NCI-H1092 treated with DMSO at 0.1 percent for 48 hours (cell line): ENCODE results near the gene SF3B3.
"Not testable (repeated sequence)": the region's sequence is repeated elsewhere in the genome, so short reads cannot be mapped to it uniquely, and the experiment has no call there.

ENCODE experiments used
- DNase-seq: peaks from one replicate; lab custom pipeline; 2025; lab: John Stamatoyannopoulos, UW

Gene SF3B3

DNA sequence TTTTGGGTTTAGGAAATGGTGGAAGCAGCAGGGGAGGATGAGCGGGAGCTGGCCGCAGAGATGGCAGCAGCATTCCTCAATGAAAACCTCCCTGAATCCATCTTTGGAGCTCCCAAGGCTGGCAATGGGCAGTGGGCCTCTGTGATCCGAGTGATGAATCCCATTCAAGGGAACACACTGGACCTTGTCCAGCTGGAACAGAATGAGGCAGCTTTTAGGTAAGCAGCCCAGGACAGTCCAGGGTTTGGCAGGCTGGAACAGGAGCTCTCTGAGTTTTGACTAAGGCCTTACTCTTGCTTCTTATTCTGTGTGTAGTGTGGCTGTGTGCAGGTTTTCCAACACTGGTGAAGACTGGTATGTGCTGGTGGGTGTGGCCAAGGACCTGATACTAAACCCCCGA is 41.4 kb downstream of the SF3B3 start:
- no peak for DNase-seq

DNA sequence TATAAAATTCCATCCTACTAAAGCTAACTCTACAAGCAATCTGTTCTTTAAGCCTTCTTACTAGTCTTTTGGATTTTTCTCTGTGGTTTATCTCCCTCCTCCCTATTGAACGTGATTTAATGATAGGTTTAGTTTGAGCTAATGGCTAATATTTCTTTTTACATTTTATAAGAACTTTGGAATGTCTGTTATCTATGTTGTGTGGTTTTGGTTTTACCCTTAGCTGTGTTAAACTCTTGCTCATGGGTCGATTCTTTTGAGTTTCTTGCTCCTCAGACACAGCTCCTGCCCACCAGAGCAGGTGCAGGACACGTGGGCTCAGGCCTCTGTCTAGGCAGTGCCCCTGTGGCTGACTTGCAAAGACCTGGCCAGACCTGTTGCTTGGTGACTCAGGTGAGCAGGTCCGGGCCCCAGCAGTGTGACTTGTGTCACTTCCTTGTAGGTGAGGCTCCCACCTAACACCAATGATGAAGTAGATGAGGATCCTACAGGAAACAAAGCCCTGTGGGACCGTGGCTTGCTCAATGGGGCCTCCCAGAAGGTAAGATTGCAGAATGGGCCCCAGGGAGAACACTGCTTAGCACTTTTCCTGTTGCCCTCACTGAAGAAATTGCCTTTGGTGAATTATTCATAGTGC is 45.1 kb downstream of the SF3B3 start:
- no peak for DNase-seq

DNA sequence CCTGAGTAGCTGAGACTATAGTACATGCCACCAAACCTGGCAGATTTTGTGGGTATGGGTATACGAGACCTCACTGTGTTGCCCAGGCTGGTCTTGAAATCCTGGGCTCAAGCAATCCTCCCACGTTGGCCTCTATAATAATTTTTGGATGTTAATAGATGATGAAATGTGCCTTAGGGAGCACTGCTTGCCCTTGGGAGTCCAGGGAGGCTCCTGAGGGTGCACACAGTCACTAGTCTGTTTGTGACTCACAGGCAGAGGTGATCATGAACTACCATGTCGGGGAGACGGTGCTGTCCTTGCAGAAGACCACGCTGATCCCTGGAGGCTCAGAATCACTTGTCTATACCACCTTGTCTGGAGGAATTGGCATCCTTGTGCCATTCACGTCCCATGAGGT is 46.1 kb downstream of the SF3B3 start:
- no peak for DNase-seq

DNA sequence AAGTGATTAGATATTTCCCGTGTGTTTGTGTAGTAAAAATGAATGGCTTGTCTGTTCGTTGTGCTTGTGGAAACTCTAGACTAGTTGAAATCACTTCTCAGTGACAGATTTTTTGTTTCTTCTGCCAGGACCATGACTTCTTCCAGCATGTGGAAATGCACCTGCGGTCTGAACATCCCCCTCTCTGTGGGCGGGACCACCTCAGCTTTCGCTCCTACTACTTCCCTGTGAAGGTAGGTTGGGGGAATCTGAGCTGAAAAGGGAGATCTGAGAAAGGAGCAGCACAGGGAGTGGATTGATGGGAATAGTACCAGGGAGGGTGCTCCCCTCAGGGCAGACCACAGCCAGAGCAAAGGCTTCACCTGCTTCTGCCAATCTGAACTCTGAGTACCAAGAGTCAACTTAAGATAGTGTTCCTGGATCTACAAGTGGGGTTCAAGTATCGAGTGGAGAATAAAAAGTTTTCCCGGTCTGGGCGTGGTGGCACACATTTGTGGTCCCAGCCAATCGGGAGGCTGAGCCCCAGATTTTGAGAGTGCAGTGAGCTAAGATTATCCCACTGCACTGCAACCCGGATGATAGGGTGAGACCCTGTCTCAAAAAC is 47.5 kb downstream of the SF3B3 start:
- no peak for DNase-seq

DNA sequence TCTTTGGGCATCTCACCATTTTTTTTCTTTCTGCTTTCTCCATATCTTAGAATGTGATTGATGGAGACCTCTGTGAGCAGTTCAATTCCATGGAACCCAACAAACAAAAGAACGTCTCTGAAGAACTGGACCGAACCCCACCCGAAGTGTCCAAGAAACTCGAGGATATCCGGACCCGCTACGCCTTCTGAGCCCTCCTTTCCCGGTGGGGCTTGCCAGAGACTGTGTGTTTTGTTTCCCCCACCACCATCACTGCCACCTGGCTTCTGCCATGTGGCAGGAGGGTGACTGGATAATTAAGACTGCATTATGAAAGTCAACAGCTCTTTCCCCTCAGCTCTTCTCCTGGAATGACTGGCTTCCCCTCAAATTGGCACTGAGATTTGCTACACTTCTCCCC is 48.0 kb downstream of the SF3B3 start:
- no peak for DNase-seq

DNA sequence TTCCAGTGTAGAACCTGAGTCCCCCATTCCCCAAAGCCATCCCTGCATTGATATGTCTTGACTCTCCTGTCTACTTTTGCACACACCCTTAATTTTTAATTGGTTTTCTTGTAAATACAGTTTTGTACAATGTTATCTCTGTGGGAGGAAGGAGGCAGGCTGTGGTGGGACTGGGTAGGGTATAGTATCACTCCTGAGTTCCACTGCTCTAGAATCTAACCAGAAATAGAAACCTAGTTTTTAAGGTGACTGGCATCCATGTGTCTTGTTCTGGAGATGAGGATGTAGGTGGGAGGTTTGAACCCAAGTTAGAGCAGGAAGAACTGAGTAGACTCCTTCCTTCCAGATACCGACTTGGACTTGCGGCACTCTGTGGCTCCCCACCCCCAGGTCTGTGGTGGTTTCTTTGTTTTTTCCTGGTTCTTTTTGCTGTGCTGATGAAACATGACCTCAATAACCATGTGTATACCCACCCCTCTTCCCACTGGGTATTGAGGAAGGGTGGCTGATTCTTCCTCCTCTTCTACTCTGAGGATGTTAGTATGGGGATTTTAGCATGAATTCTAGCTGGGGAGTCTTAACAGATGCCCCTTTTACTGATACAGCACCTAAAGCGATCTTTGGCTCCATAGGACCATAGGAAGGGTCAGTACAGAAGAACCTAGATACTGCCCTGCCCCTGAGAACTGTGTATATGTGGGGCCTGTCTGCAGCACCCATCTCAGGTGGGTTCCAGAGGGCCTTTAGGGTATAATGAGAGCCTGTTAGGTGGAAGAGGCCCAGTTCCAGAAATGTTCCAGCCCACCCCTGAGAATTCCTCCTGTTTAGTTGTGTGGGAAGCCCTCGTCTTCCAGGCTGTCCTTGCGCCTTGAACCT is 48.7 kb downstream of the SF3B3 start:
- no peak for DNase-seq

DNA sequence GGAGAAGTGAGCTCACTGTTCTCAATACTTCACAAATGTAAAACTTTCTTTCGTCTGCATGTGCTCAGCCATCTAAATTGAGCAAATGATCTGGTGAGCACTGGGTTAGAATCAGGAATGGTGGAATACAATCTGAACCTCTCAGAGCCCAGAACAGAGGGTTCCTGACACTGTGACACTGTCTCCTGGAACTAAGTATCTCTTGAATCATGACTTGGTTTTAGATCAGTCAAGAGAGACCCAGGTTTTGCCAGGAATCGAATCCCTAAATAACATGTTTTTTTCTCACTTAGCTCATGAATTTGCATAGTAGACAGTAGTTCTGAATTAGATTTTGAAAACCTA is 49.3 kb downstream of the SF3B3 start:
- DNase-seq, result no peak

DNA sequence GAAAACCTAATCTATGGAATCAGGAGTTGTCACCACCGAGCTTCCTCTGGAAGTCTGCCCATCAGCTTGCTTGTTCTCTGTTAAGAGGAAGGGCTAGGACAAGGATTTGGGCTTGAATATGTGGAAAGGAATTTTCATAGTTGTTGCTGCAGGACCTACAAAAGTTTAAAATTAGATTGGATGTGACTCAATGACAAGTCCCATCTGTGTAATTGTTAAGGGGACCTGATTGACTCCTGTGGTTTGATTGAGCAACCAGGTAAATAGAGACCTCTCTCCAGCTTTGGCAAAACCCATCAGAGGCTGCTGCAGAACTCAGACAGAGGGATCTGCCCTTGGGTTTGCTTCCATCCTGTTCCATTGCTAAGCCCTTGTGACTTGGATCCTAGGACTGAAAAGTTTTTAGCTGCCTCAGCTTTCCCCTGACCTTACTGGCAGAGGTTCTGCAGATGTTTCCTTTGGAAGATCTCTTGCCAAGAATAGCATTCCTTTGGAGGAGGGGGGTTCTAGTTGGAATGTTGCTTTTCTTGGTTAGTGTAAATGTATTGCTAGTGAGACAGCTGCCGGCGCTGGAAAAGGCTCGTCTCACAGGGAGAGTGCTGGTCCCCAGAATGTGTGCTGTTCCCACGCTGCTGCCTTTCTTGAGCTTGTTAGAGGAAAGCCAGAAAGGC is 50.0 kb downstream of the SF3B3 start:
- no peak for DNase-seq

DNA sequence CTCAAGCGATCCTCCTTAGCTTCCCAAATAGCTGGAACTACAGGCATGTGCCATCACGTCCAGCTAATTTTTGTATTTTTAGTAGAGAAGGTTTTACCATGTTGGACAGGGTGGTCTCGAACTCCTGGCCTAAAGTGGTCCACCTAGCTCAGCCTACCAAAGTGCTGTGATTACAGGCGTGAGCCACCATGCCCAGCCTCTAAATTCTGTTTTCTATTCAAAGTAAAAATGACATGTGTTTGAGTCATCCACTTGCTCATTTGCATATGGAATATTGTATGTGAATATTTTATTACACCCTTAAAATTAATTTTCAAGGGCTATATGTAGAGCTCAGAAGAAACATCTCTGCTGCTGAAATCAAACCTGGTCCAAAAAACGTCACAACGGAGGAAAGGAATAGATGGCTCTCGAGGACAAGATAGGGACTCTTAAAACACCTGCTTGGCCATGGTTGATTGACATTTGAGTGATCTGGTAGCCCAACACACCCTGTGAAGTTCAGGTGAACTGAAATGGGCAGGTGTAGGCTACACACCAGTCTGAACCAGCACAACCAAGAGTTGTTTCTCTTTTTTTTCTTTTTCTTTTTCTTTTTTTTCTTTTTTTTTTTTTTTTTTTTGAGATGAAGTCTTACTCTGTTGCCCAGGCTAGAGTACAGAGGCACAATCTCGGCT is 51.1 kb downstream of the SF3B3 start:
- no peak for DNase-seq

DNA sequence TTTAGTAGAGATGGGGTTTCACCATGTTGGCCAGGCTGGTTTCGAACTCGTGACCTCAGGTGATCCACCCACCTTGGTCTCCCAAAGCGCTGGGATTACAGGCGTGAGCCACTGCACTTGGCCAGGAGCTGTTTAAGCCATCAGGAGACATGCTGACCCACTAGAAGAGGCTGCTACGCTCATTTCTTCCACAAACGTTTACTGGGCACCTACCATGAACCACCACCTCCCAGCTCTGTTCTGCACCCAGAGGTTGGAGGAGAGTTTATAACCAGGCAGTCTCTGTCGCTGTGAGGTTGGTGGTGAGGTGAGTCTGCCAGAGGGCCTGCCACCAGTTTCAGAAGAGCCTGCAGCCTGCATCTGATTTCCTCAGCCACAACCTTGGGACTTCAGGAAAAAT is 51.8 kb downstream of the SF3B3 start:
- no peak for DNase-seq

DNA sequence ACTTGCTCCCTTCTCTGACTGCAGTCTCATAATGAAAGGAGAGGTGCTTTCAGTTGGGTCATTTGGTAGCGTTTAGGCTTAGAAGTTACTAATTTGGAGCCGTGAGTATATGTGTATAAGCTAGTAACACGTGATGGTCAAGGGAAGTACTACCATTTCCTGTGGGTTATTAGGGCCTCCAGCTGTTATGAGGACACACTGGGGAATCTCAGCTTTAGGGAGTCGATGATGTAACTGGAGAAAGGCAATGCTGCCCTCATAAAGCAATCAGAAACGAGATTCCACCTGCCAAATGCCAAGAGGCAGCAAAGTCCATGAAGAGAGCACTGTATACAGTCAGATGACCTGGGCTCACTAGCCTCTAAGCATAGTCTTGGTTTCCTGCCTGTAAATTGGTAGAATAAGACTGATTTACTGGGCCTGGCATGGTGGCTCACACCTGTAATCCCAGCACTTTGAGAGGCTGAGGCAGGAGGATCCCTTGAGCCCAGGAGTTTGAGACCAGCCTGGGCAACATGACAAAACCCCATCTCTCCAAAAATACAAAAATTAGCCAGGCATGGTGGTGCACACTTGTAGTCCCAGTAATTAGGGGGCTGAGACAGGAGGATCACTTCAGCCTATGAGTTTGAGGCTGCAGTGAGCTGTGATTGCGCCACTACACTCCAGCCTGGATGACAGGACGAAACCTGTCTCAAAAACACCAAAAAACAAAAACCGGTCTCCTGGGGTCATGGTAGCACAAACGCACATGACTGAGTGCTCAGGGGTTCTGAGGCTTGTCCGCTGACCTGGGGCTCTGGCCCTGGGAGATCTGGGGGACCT is 53.0 kb downstream of the SF3B3 start:
- peak; percentile 5 for DNase-seq

DNA sequence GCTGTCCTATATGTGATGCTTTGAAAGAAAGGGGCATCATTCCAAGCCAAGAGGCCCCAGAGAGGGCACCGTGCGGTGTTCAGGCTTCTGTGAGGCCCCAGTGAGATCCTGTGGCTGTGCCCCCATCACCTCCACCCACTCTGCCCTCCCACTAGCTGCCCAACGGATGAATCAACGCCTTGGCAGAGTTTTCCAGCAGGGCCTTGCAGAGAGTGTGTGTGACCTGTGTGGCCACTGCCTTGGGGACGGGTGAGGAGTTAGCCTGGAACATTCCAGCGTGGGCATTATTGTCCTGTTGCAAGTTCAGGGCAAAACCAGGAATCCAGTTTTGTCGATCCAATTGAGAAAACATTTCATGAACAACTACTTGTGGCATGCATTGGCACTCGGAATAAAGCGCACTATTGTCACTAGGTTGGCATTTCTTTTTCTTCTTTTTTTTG is 53.7 kb downstream of the SF3B3 start:
- DNase-seq, result no peak

DNA sequence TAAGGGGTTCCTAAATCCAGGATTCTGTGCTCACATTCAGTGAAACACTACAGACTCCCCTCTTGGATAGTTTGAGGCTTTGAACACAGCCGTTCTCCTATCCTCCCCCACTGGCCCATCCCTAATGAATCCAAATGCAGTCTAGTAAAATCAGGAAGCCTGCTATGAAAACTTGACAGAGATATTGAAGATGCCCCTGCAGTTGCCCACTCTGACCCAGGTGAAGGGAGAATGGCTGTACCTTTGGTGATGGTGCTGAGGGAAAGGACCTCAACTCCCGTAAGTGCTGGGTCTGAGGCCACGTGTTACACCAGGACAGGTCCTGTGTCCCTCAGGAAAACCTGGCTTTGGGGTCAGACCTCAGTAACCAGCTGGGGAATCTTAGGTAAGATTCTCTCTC is 54.4 kb downstream of the SF3B3 start:
- no peak for DNase-seq

DNA sequence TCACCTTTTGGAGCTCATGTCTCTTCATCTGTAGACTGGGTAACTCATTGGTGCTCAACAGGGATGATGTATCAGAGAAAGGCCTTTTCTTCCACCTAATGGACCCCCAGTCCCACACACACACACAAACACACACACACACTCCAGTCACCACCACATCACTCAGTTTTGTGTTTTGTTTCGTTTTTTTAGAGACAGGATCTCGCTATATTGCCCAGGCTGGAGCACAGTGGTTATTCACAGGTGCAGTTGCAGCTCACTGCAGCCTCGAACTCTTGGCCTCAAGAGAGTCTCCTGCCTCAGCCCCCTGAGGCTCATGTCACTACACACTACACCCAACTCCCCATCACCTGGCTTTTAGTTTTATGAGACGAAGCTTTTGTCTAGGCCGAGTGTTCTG is 55.6 kb downstream of the SF3B3 start:
- DNase-seq, result no peak

DNA sequence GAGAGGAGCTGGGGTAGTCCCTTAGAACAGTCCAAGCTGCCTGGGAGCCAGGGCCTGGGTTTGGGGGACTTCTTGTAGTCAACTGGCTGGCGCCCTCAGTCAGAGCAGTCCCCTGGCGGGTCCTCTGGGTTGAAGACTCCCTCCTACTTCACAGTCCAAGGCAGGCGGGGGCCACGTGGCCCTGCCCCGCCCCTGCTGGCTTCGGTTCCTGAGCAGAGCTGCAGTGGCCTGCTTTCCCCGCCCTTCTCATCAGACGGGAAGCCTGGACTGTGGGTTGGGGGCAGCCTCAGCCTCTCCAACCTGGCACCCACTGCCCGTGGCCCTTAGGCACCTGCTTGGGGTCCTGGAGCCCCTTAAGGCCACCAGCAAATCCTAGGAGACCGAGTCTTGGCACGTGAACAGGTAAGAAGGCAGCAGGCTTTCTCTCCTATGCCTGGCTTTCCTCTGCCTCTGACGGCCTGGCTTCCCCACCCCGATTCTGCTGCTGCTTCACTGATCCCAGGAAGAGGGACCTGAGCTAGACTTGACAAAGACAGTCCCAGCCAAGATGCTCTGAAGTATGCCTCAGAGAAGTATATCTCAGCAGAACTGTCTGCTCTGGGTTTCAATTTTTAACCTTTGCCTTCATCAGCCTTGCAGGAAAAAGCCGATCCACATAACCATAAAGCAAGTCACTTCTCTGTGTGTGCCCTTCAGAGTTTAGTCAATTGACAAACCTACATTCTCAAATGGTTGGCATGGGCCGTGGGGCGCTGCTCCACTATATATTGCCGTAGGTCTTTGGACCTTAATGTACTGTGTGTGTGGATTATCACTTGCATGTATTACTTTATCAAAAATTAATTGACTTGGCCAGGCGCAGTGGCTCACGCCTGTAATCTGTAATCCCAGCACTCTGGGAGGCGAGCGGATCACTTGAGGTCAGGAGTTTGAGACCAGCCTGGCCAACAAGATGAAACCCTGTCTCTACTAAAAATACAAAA is 56.3 kb downstream of the SF3B3 start:
- no peak for DNase-seq

DNA sequence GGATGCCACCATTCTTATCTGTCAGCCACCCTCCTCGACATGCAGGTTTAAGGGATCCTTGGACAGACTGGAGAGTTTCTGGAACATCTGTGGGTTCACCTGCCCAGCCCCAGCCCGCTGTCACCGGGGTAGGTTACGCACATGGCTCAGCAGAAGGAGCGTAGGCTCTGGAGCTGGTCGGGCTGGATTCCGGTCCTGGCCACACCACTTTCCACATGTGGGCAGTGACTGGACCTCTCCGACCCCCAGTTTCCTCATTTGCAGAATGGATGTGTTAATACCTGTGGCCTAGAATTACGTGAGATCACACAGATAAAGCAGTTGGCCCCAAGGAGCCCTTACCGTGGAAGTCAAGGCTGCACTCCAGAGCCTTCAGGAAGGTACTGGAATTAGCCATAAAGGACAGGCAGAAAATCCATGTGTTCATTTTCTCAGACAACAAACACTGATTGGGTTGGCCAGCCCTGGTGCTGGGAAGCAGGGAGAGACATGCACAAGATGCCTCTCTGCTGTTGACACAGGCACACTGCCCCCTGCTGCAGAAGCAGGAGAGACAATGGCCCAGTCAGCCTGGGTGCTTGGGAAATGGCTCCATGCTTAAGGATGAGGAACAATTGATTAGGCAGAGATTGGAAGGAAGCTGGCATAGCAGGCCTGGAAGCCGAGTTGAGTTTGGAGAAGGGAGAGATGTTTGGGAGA is 58.8 kb downstream of the SF3B3 start:
- no peak for DNase-seq

DNA sequence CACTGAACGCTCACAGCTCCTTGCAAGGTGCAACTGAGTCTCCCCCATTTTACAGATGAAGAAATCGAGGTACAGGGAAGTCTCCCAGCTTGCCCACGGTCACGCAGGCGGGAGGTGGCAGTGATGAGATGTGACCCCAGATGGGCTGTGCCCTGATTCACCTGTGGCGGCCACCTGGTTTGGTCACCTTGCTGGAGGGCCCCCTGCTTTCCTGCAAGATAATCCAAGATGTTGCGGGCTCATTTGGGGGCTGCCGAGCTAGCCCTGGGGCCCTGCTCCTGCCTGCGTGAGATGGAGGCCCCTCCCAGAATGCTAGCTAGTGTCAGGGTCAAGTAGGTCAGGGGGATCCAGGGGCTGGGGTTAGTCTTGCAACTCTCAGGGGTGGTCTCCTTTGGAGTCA is 63.1 kb downstream of the SF3B3 start:
- DNase-seq, result no peak

DNA sequence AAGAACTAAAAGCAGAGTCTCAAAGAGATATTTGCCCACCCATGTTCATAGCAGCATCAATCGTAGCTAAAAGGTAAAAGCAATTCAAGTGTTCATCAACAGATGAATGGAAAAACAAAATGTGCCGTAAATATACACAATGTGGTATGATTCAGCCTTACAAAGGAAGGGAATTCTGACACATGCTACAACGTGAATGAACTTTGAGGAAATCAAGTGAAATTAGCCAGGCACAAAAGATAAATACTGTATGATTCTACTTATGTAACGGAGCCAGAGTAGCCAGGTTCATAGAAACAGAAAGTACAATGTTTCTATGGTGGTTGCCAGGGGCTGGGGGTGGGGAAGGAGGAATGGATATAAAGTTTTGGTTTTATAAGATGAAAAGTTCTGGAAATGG is 64.9 kb downstream of the SF3B3 start:
- DNase-seq, result no peak

DNA sequence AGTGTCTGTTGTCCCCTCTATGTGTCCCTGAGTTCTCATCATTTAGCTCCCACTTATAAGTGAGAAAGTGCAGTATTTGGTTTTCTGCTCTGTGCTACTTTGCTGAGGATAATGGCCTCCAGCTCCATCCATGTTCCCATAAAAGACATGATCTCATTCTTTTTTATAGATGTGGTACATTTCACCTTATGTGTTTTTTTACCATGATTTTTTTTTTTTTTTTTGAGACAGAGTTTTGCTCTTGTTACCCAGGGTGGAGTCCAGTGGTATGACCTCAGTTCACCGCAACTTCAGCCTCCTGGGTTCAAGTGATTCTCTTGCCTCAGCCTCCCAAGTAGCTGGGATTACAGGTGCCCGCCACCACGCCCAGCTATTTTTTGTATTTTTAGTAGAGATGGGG is 65.8 kb downstream of the SF3B3 start:
- DNase-seq, result not testable (repeated sequence)
